Measurements from ENCODE around the gene DDR2.

DDR2 gene

GRCh38 chr1:162671664-162672410 is 39.6 kb downstream of the DDR2 start:
- TF ChIP-seq, protein P1, sequence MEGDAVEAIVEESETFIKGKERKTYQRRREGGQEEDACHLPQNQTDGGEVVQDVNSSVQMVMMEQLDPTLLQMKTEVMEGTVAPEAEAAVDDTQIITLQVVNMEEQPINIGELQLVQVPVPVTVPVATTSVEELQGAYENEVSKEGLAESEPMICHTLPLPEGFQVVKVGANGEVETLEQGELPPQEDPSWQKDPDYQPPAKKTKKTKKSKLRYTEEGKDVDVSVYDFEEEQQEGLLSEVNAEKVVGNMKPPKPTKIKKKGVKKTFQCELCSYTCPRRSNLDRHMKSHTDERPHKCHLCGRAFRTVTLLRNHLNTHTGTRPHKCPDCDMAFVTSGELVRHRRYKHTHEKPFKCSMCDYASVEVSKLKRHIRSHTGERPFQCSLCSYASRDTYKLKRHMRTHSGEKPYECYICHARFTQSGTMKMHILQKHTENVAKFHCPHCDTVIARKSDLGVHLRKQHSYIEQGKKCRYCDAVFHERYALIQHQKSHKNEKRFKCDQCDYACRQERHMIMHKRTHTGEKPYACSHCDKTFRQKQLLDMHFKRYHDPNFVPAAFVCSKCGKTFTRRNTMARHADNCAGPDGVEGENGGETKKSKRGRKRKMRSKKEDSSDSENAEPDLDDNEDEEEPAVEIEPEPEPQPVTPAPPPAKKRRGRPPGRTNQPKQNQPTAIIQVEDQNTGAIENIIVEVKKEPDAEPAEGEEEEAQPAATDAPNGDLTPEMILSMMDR (conservative IDR thresholded peaks at IDR 0.05), result no peak
- TF ChIP-seq ZFX (IDR thresholded peaks at IDR 0.05), result no peak
- no peak overlapping the region for H3K27ac ChIP-seq

DNA sequence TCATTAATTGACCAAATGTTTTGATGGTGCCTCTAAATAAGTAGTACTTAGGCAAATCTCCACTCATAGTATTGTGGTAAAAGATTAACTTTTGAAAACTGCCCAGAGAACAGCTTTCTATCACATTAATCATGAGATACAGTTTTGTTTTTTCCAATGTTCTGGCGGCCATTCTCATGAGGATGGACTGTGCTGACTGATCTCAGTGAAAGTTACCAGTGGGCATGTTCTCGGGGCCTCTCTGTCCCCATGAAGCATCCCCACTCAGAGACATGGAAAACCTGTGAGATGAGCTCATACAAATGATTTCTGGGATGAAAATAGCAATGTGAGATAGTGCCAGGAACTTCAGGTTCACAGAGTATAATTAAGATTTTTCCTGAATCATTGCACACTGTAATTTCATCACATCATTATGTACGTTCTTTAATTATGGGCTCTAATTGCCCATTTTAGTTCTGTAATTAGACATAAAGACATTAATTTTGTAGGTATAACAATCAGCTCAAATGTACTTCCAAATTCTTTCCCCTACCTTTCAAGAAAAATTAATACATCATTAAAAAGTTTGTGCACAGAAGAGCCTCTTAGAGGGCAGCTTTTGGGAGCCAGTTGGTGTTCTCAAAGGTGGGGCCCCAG is 40.5 kb downstream of the DDR2 start:
- TF ChIP-seq, protein P1 (conservative IDR thresholded peaks at IDR 0.05), result no peak
- no peak for TF ChIP-seq ZFX (IDR thresholded peaks at IDR 0.05)
- H3K27ac ChIP-seq, result no peak overlapping the region

DNA sequence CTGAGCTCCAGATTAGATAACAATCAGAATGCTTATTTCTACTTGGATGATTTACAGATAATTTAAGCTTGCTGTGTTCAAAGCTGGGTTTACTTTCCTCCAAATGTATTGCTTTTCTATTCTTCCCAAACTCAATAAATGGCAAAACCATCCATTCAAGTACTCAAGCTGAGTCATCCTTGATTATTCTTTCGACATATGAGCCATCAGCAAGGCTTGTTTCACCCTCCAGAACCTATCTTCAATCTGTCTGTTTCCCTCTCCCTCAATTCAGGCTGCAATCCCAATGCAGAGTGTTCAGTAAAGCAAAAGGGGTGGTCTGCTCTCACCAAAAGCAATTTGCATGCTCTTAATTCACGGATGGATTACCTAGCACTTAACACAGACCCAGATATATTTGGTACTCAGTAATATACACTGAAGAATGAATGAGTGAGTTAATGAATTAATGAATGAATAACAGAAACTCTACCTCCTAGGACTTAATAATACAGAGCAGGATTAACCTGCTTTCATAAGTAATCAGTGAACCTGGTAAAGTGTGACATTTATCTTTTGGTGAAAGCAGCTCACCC is 41.9 kb downstream of the DDR2 start:
- no peak for TF ChIP-seq ZFX (IDR thresholded peaks at IDR 0.05)
- TF ChIP-seq, protein P1 (conservative IDR thresholded peaks at IDR 0.05), result no peak
- no peak overlapping the region for H3K27ac ChIP-seq

DNA sequence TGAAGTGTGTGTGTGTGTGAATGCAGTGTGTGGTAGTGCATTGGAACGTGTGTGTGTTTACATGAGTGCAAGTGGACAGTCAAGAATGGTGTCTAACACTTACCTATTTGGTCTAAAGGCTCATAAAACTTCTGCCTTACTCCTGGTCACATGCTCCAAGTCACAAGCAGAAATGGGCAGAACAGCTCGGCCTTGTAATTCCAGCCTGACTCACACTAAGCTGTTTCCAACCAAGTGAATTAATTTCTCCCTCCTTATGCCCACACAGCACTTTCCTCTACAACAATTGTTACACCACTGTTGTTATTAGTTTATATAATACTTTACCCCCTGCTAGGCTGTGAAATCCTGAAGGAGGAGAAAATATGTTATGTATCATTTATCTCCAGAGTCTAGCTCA is 43.8 kb downstream of the DDR2 start:
- TF ChIP-seq, protein P1 (conservative IDR thresholded peaks at IDR 0.05), result no peak
- no peak for TF ChIP-seq ZFX (IDR thresholded peaks at IDR 0.05)
- H3K27ac ChIP-seq, result no peak overlapping the region; the same call in 1 of the 2 replicates

DNA sequence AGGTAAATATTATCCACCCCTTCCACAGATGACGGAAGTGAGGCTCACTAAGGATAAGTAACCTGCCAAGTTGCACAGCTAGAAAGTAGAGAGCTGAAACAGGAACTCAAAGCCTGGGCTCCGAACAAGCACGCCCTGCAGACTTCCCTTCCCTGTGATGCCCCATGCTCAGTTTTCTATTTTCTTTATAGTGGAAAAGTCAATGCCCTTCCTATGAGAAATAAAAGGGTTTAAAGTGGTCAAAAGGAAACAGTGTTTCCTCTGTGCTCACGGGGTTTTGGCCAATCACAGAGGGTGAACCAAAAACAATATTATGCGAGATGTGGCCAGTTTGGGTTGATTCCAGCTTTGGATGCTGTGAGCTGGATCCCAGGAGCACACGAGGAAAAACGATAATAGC is 44.5 kb downstream of the DDR2 start:
- H3K27ac ChIP-seq, result no peak overlapping the region; the same call in 1 of the 2 replicates
- no peak for TF ChIP-seq ZFX (IDR thresholded peaks at IDR 0.05)

DNA sequence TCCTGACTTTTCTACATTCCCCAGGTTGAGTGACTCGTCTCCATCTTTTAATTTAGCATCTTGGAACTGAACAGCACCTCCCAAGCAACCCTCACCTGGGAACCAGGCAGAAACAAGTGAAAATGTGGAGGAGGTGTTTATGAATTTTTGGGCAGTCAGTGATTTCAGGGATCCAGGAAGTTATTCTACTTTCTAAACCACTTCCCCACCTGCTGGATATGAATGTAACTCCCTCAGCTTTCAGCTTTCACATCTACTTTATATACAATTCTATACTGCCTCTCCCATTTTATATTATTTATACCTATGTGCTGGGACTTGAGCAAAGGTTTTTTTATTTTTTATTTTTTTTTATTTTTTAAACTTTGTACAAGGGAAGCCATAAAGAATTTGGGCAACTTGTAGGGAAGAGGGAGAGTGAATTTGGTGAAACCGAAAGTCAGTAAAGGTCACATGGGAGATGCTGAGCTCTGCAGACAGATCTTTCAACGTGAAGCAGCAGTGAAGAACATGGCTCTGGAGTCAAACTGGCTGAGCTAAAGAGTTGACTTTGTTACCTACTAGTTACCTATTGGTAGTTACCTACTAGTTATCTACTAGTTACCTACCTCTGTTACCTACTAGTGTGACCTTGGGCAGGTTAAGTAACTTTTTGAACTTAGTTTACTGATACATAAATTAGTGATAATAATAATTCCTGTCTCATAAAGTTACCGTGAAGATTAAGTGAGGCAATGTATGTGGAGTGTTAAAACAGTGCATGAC is 45.5 kb downstream of the DDR2 start:
- no peak overlapping the region for H3K27ac ChIP-seq
- no peak for TF ChIP-seq ZFX (IDR thresholded peaks at IDR 0.05)
- TF ChIP-seq, protein P1 (conservative IDR thresholded peaks at IDR 0.05), result no peak

GRCh38 chr1:162678439-162678838 is 46.2 kb downstream of the DDR2 start:
- no peak for TF ChIP-seq ZFX (IDR thresholded peaks at IDR 0.05)
- TF ChIP-seq, protein P1 (conservative IDR thresholded peaks at IDR 0.05), result no peak
- peak overlapping the region; percentile 56 for H3K27ac ChIP-seq

All from C4-2B (cell line).